ENCODE results near the gene ARHGAP20. TPM values are rescaled to one million over a fixed set of nuclear protein-coding genes. Genes with fewer than 3 reads are reported as not detected.

The ARHGAP20 gene
- total RNA-seq, 2 experiments from 2014 or later: not detected

DNA sequence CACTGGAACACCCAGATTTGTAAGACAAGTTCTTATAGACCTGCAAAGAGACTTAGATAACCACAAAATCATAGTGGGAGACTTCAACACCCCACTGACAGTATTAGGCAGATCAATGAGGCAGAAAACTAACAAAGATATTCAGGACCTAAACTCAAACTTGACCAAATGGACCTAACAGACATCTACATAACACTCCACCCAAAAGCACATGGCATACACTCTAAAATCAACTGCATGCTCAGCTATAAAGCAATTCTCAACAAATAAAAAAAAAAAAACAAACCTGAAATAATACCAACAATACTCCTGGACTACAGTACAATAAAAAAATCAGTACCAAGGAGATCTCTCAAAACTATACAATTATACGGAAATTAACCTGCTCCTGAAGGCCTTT, 167.5 kb downstream of the ARHGAP20 start:
- CTCF ChIA-PET: no interaction called here
- H3K36me3 Mint-ChIP-seq (ENCODE audit: low read depth): no peaks in the 10 kb centered on the region
- ATAC-seq (ENCODE audit: poor library complexity) (no peak), DNase-seq (no peak)
- H3K4me3 ChIP-seq (ENCODE audit: low read length): no peak overlapping the region
- no peak overlapping the region for H3K27ac ChIP-seq (ENCODE audit: low read depth in 1 of 2, low read length in 2 of 2)
- no peak overlapping the region for H3K27ac Mint-ChIP-seq
- POLR2A ChIA-PET: no interaction called here
- peaks cover 0 to 9% of the 10 kb centered on the region in 2 experiments for H3K9me3 ChIP-seq (ENCODE audit: control insufficient read depth in 1 of 2, insufficient read depth in 1 of 2, low read length in 2 of 2)
- no peak overlapping the region for H3K4me3 Mint-ChIP-seq
- H3K27me3 ChIP-seq (ENCODE audit: control insufficient read depth in 1 of 2, insufficient read depth in 2 of 2, low read length in 2 of 2): no peaks in the 10 kb centered on the region
- no peaks in the 10 kb centered on the region for H3K36me3 ChIP-seq (ENCODE audit: insufficient read depth, low read length)
- peaks cover 3% of the 10 kb centered on the region for H3K9me3 Mint-ChIP-seq
- no peak for TF ChIP-seq CTCF (IDR thresholded peaks at IDR 0.05)
- intact Hi-C loops (cut with DNase I, micrococcal nuclease): no loop called here
- H3K4me1 Mint-ChIP-seq (ENCODE audit: low read depth): no peaks in the 10 kb centered on the region
- peaks cover 6% of the 10 kb centered on the region for H3K27me3 Mint-ChIP-seq
- no peaks in the 10 kb centered on the region for H3K4me1 ChIP-seq (ENCODE audit: insufficient read depth, low read length)

GRCh38 chr11:110538154-110538553, 174.1 kb downstream of the ARHGAP20 start:
- Mint-ChIP-seq H3K27ac (no peak overlapping the region), H3K4me3 (no peak overlapping the region), H3K4me1 (ENCODE audit: low read depth) (no peaks in the 10 kb centered on the region), H3K36me3 (ENCODE audit: low read depth) (no peaks in the 10 kb centered on the region), H3K27me3 (peaks cover 11% of the 10 kb centered on the region), H3K9me3 (no peaks in the 10 kb centered on the region)
- POLR2A ChIA-PET: no interaction called here
- DNase-seq (no peak), ATAC-seq (ENCODE audit: poor library complexity) (no peak)
- H3K9me3 ChIP-seq (ENCODE audit: control insufficient read depth in 1 of 2, insufficient read depth in 1 of 2, low read length in 2 of 2): peaks cover 0 to 9% of the 10 kb centered on the region in 2 experiments
- no peak overlapping the region for H3K4me3 ChIP-seq (ENCODE audit: low read length)
- no peaks in the 10 kb centered on the region for H3K27me3 ChIP-seq (ENCODE audit: control insufficient read depth in 1 of 2, insufficient read depth in 2 of 2, low read length in 2 of 2)
- no peaks in the 10 kb centered on the region for H3K4me1 ChIP-seq (ENCODE audit: insufficient read depth, low read length)
- no peaks in the 10 kb centered on the region for H3K36me3 ChIP-seq (ENCODE audit: insufficient read depth, low read length)
- CTCF ChIA-PET: no interaction called here
- H3K27ac ChIP-seq (ENCODE audit: low read depth in 1 of 2, low read length in 2 of 2): no peak overlapping the region
- intact Hi-C loops (cut with DNase I, micrococcal nuclease): no loop called here
- no peak for TF ChIP-seq CTCF (IDR thresholded peaks at IDR 0.05)

DNA sequence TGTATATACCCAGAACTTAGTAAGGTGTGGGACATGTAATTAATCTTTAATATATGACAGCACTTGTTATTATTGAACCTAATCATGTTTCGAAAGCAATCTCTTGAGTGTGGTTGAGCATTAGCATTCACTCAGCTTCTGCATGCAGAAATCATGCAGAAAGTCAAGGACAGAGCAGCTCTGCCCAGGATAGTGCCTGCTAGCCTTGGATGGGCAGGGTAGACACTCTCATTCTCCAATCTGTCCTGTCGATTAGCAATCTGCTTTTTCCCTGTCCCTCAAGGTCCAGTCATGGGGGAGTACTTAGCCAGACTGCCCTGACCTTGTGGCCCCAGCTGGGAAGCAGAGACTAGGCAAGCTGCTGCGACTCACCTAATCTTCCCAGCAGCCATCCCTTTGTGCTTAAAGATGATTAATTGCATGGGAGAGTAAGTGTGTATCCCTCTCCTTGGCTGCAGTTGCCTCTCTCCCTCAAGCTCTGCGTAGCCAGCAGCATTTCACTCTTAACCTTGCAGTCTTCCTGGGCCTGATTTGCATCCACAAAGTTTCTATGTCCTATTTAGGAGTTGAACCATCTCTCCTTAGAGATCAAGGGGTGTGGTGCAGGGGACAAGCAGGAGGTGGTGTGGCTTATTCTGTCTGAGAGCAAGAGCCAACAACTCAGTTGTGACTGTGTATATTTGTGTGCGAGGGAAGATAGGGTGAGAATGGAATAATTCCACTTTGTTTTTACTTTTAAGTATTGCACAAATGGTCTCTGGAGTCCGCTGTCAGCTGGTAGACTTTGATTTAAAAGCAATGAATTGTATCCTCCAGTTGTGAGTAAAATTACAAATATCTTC, 181.1 kb downstream of the ARHGAP20 start:
- H3K4me3 Mint-ChIP-seq: no peak overlapping the region
- CTCF ChIA-PET: no interaction called here
- no peak for TF ChIP-seq CTCF (IDR thresholded peaks at IDR 0.05)

More for the DNA sequence above, 181.1 kb downstream of the ARHGAP20 start:
- Mint-ChIP-seq H3K27ac (no peak overlapping the region), H3K4me1 (ENCODE audit: low read depth) (no peaks in the 10 kb centered on the region), H3K27me3 (peaks cover 5% of the 10 kb centered on the region), H3K36me3 (ENCODE audit: low read depth) (no peaks in the 10 kb centered on the region), H3K9me3 (peaks cover 14% of the 10 kb centered on the region)
- Histone ChIP-seq H3K4me1 (ENCODE audit: insufficient read depth, low read length) (no peaks in the 10 kb centered on the region), H3K4me3 (ENCODE audit: low read length) (no peak overlapping the region), H3K9me3 (ENCODE audit: control insufficient read depth in 1 of 2, insufficient read depth in 1 of 2, low read length in 2 of 2) (no peaks in the 10 kb centered on the region), H3K36me3 (ENCODE audit: insufficient read depth, low read length) (no peaks in the 10 kb centered on the region), H3K27me3 (ENCODE audit: control insufficient read depth in 1 of 2, insufficient read depth in 2 of 2, low read length in 2 of 2) (no peaks in the 10 kb centered on the region), H3K27ac (ENCODE audit: low read depth in 1 of 2, low read length in 2 of 2) (no peak overlapping the region)
- intact Hi-C loops (cut with DNase I, micrococcal nuclease): no loop called here
- POLR2A ChIA-PET: no interaction called here
- no peak for ATAC-seq (ENCODE audit: poor library complexity)
- no peak for DNase-seq

Data from CD4-positive, alpha-beta T cell (primary cell).